Thyroid gland (tissue), 4 donors: ENCODE measurements around the gene KCNQ1OT1. TPM values are rescaled to one million over a fixed set of nuclear protein-coding genes. Genes with fewer than 3 reads are reported as not detected.

Source experiments
- DNase-seq, 2 donors: peaks; one replicate each; pipeline ENCODE4 v3.0.0-alpha.2; 2019
- H3K27ac ChIP-seq, 3 donors: fragments of 200-600 bp; sonication (generic); 1 replicate in 2 of 3; 2 replicates in 1 of 3; pipeline ENCODE4 v1.5.1; 2016 to 2019; ENCODE audit warnings: mild to moderate bottlenecking in 1 of 3, moderate library complexity in 1 of 3
- H3K27me3 ChIP-seq: fragments of 200-600 bp; sonication (generic); one replicate; pipeline ENCODE4 v1.5.1; 2019
- H3K36me3 ChIP-seq, 2 donors: fragments of 200-600 bp; sonication (generic); one replicate each; pipeline ENCODE4 v1.5.1; 2016 to 2019
- H3K4me1 ChIP-seq, 2 donors: fragments of 200-600 bp; sonication (generic); one replicate each; pipeline ENCODE4 v1.5.1; 2017 to 2019
- H3K4me3 ChIP-seq, 3 donors: fragments of 200-600 bp; sonication (generic); replicated peaks in 1 of 3; 1 replicate in 2 of 3; 2 replicates in 1 of 3; pipeline ENCODE4 v1.5.1; 2016; ENCODE audit warnings: mild to moderate bottlenecking in 1 of 3
- H3K9me3 ChIP-seq: fragments of 200-600 bp; sonication (generic); one replicate; pipeline ENCODE4 v1.5.1; 2017
- POLR2A ChIP-seq, 2 donors: fragments of 450-650 bp; IDR thresholded peaks; one replicate each; pipeline ENCODE4 v1.6.1; 2017; ENCODE audit warnings: antibody characterized with exemption in 2 of 2, mild to moderate bottlenecking in 2 of 2, moderate library complexity in 1 of 2
- WGBS, 2 donors: methylation state at CpG; one replicate each; pipeline ENCODE4 v1.1.5; 2017; 5-methylcytosine and 5-hydroxymethylcytosine counted together
- intact Hi-C: fragments of 100-400 bp; cut with DNase I; formaldehyde crosslinking; loops from one replicate; pipeline ENCODE4 v1.15.1; 2023
- total RNA-seq, 4 donors: library from RNA; depleted of rRNA; stranded (reverse); fragments of >200 nt; gene quantifications; one replicate each; pipeline ENCODE4 v1.2.3, GENCODE V29; 2016
- TF ChIP-seq, protein P1 (sequence below), 6 experiments: fragments of 200-600 bp in 3 of 6; fragments of 450-650 bp in 3 of 6; sonication (generic) in 3 of 6; IDR thresholded peaks; one replicate each; pipeline ENCODE4 v1.5.1; 2016 to 2019; ENCODE audit warnings: antibody characterized with exemption in 6 of 6, mild to moderate bottlenecking in 2 of 6, inconsistent platforms in 1 of 6, moderate library complexity in 1 of 6

The KCNQ1OT1 gene
- total RNA-seq, 4 donors from 2014 or later: 2.0 to 4.1 (median 3.2) TPM

DNA sequence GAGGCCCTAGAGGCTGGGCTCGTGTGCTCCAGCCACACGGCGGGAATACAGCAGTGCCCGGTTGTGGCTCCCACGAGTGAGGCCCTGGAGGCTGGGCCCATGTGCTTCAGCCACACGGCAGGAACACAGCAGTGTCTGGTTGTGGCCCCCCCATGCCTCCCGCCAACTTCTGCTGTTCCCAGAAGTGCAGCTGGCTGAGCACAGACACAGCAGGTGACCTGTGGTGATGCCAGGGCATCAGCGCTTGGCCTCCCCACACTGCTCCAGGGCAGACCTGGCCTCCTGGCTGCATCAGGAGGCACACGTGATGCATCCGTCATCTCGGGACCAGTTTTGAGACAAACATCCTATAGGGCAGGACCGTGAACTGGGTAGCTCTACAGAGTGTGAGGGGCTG lies 110.3 kb downstream of the KCNQ1OT1 start:
- intact Hi-C loops: no loop called here
- no peaks in the 10 kb centered on the region for H3K4me1 ChIP-seq
- no peaks in the 10 kb centered on the region for H3K27me3 ChIP-seq
- TF ChIP-seq, protein P1, sequence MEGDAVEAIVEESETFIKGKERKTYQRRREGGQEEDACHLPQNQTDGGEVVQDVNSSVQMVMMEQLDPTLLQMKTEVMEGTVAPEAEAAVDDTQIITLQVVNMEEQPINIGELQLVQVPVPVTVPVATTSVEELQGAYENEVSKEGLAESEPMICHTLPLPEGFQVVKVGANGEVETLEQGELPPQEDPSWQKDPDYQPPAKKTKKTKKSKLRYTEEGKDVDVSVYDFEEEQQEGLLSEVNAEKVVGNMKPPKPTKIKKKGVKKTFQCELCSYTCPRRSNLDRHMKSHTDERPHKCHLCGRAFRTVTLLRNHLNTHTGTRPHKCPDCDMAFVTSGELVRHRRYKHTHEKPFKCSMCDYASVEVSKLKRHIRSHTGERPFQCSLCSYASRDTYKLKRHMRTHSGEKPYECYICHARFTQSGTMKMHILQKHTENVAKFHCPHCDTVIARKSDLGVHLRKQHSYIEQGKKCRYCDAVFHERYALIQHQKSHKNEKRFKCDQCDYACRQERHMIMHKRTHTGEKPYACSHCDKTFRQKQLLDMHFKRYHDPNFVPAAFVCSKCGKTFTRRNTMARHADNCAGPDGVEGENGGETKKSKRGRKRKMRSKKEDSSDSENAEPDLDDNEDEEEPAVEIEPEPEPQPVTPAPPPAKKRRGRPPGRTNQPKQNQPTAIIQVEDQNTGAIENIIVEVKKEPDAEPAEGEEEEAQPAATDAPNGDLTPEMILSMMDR (IDR thresholded peaks at IDR 0.05): no peak
- peak; percentile 0 to 2 for DNase-seq
- WGBS, 2 donors: 87 to 92% methylated on average over 5 to 9 of the region's 12 CpGs
- H3K4me3 ChIP-seq: no peak overlapping the region
- no peak overlapping the region for H3K27ac ChIP-seq
- no peaks in the 10 kb centered on the region for H3K9me3 ChIP-seq
- peaks cover 9 to 10% of the 10 kb centered on the region in 2 donors for H3K36me3 ChIP-seq

DNA sequence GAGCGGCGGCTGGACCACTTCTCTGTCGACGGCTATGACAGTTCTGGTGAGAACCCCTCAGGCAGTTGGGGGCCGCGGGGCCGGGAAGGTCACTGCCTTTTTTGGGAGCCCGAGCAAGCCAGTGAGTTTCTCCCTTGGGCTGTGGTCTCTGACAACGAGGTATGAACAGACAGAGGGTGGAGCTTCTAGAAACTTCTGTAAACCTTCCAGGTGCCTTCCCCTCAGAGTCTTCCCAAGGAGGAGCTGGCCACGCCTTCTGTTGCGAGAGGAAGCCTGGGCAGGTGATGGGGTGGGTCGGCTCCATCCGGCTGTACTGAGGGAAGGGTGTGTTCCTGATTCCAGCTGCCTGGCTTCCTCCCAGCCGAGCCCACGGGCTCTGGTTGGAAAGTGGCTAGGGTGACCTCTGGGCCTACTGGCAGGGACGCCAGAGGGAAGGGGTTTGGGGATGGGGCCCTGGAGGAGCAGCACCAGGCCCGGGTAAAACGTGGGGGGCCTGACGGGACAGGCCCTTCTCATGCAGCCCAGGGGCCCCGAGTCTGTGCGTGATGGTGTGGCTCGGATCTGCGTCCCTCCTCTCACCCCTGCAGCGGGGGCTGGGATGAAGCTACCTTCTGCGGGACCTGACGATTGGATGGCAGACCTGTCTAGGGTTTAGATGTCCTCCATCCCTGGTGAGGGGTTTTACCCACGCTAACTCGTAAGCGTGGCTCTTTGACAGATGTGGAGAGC lies 110.8 kb downstream of the KCNQ1OT1 start:
- Histone ChIP-seq H3K36me3 (peaks cover 9 to 10% of the 10 kb centered on the region in 2 donors), H3K4me1 (no peaks in the 10 kb centered on the region), H3K27ac (no peak overlapping the region), H3K27me3 (no peaks in the 10 kb centered on the region), H3K4me3 (no peak overlapping the region), H3K9me3 (no peaks in the 10 kb centered on the region)
- whole genome bisulfite sequencing, 2 donors: 81 to 93% methylated on average over 18 to 29 of the region's 29 CpGs
- intact Hi-C loops: no loop called here
- no peak for TF ChIP-seq POLR2A (IDR thresholded peaks at IDR 0.05)
- TF ChIP-seq, protein P1 (IDR thresholded peaks at IDR 0.05): no peak
- peak in 1 of 2 donors; percentile 2 for DNase-seq

DNA sequence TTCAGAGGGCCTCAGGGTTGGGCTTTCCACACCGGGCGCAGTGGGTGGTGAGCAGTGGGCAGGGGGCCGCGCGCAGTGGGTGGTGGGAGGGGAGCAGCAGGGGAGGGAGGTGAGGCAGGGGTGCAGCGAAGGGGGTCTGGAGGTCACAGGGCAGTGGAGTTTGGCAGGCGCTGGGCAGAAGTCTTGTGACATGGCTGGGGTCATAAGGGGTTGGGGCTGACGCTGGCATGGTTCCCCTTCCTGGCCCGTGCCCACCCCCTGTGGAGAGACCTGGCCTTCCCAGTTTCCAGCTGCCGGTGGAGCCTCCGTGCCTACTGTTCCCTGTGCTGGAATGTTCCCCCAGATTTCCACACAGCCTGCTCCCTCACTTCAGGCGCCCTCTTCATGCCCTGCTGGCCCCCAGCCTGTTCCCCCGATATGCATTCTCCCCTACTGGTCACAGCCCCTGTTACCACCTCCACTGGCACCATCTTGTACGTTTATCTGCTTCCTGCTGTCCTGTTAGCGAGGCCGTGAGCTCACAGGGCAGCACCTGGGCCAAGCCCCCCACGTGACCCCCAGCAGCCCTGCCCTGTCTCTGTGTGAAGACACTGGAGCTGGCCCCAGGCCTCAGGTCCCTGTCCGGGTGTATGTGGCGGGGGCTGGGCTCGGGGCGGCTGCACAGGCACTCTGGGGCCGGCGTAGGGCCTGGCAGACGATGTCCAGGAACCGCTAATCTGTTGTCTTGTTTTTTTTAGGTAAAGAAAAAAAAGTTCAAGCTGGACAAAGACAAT lies 111.6 kb downstream of the KCNQ1OT1 start:
- intact Hi-C loops: no loop called here
- H3K4me3 ChIP-seq: no peak overlapping the region
- peak; percentile 0 to 1 for DNase-seq
- 88 to 92% methylated on average over 23 to 25 of the region's 25 CpGs for WGBS, 2 donors
- H3K9me3 ChIP-seq: no peaks in the 10 kb centered on the region
- no peaks in the 10 kb centered on the region for H3K4me1 ChIP-seq
- peaks cover 9 to 10% of the 10 kb centered on the region in 2 donors for H3K36me3 ChIP-seq
- H3K27me3 ChIP-seq: no peaks in the 10 kb centered on the region
- no peak overlapping the region for H3K27ac ChIP-seq
- TF ChIP-seq, protein P1 (IDR thresholded peaks at IDR 0.05): no peak
- TF ChIP-seq POLR2A (IDR thresholded peaks at IDR 0.05): no peak

DNA sequence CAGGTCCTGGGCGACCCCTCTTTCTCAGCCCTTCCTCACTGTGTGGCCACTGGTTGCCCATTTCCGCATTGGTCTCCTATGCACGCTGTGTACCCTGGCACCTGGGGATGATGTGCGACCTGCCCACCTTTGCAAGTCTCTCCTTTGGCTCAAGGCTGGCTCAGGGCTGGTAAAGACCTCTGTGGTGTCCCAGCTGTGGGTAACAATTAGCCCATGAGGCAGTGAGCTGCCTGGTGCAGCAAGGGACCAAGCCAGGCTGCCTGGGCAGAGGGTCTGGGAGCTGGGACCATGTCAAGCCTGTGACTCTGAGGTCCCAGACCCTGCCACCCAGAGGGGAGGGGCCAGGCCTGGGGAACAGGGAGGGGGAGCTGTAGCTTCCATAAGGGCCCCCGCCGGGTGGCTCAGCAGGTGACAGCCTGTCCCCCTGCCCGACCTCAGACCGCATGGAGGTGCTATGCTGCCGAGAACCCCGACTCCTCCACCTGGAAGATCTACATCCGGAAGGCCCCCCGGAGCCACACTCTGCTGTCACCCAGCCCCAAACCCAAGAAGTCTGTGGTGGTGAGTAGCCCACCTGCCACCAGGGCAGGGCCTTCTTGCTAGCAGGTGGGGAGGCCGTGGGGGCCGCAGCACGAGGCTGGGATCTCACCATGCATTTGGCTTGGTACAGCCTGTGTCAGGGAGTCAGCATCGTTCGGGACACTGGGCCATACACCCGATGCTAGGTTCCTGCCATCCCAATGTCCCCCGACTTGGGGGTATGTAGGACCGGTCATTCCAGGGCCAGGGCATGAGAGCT lies 112.5 kb downstream of the KCNQ1OT1 start:
- Histone ChIP-seq H3K27me3 (no peaks in the 10 kb centered on the region), H3K9me3 (no peaks in the 10 kb centered on the region), H3K27ac (no peak overlapping the region), H3K36me3 (peaks cover 4 to 9% of the 10 kb centered on the region in 2 donors), H3K4me1 (no peaks in the 10 kb centered on the region), H3K4me3 (no peak overlapping the region)
- intact Hi-C loops: no loop called here
- TF ChIP-seq, protein P1 (IDR thresholded peaks at IDR 0.05): no peak
- no peak for TF ChIP-seq POLR2A (IDR thresholded peaks at IDR 0.05)
- 94 to 95% methylated on average over 10 to 12 of the region's 20 CpGs for whole genome bisulfite sequencing, 2 donors
- DNase-seq: peak; percentile 0 to 2
